Renal cortical epithelial cell (primary cell): ENCODE data around the gene ACP2. TPM values are rescaled to one million over a fixed set of nuclear protein-coding genes. Genes with fewer than 3 reads are reported as not detected.
"Not testable (repeated sequence)": the region's sequence is repeated elsewhere in the genome, so short reads cannot be mapped to it uniquely, and the experiment has no call there.

ENCODE experiments used
- DNase-seq: peaks from one replicate; pipeline ENCODE4 v3.0.0-alpha.2; 2011; ENCODE audit warnings: low read depth
- total RNA-seq: library from RNA; depleted of rRNA; stranded (reverse); fragments of >200 nt; gene quantifications from 2 replicates; pipeline ENCODE4 v1.2.3, GENCODE V29; 2014

Gene ACP2
- total RNA-seq, 1 donor from 2014 or later: 38.0 TPM

DNA sequence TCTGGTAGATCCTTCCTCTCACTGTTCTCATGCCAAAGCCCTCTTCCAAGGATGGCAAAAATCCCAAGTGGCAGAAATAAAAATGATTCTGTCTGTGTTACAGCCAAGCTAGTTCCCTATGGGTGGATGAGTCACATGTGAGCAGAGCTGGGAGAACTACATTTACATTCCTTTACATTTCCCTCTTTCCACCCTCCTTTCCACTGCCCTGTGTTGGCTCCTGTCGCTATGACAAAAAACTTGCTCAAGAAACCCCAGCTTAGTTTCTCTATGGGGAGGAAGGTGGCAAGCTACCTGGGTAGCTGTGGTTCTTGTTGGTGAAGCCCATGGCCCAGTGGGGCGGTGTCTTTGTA lies 44.0 kb downstream of the ACP2 start:
- DNase-seq: no peak

DNA sequence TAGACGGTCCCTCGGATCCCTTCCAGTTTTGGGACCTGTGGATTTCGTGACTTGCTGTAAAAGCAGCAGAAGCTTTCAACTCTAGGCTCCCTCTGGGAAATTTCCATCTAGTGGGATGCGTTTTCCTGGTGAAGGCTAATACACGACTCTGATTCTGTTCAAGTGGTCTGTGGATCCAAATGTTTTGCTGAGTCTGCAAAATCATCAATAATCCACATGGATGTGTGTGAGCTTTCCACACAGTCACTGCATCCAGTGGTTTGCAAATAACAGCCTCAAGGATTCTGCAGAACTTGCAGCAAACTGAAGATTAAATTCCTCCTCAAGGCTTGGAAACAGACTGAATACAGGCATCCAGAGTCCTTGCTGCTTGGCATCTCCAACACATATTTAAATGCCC lies 46.0 kb downstream of the ACP2 start:
- no peak for DNase-seq

DNA sequence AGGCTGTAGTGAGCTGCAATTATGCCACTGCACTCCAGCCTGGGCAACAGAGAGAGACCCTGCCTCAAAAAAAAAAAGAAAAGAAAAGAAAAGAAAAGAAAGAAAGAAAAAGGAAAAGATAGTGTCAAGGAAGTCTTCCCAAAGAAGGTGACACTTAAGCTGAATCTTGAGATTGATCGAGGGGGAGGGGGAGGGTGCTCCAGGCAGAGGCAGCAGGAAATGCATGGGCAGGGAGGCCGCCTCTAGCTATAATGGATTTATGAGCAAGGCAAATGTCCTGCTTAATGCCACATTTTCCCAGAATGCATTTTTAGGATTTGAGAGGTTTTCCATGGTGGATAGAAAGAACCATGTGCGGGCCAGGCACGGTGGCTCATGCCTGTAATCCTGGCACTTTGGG lies 47.6 kb downstream of the ACP2 start:
- DNase-seq: no peak

DNA sequence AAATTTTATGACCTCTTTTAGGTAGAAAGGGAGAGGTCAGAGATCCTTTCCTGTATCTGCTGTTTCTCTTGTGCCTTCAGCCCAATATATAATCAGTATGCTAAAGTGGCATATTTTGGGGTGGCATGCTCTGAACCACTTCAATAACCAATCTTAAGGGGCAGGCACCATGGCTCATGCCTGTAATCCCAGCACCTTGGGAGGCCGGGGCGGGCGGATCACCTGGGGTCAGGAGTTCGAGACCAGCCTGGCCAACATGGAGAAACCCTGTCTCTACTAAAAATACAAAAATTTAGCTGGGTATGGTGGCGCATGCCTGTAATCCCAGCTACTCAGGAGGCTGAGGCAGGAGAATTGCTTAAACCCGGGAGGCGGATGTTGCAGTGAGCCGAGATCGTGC lies 50.5 kb downstream of the ACP2 start:
- DNase-seq: not testable (repeated sequence)

DNA sequence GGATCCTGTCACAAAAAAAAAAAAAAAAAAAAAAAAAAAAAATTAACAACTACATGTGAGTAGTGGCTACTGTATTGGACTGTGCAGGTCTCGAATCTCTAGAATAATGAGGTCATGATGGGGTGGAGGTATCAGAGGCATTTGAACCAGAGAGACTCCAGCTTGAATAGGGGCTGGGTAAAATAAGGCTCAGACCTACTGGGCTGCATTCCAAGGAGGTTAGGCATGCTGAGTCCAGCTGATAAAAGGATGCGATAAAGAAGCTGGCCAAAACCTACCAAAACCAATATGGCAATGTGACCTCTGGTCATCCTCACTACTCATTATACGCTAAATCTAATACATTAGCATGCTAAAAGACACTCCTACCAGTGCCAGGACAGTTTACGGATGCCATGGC lies 56.5 kb downstream of the ACP2 start:
- DNase-seq: no peak

DNA sequence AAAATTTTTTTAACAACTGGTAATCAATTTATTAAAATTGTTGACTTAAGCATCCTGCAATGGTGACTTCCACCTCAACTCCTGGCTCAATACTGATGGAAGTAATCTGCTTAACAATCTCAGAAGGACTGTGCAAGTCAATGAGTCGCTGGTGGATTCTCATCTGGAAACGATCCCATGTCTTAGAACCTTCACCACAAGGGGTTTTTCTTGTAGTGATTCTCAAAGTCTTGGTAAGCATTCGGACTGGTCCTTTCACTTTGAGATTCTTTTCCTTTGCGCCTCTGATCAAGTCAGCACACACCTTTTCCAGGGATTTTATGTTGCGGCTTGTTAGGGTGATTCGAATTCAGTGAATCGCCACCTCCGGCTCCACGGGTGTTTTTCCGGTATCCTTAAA lies 57.5 kb downstream of the ACP2 start:
- DNase-seq: not testable (repeated sequence)

Other genes with a start within 250 kb of the ACP2 start
- gene ARFGAP2, start 71.9 kb downstream of the ACP2 start, total RNA-seq: 116 and 242 TPM in 2 replicates
- 29.8 and 44.6 TPM in 2 replicates for gene PACSIN3, start 62.4 kb downstream of the ACP2 start, total RNA-seq
- 23.6 and 25.1 TPM in 2 replicates for gene DDB2, start 33.8 kb downstream of the ACP2 start, total RNA-seq
- 14.2 and 17.3 TPM in 2 replicates for gene NR1H3, start 9.2 kb upstream of the ACP2 start, total RNA-seq
- 7.1 and 23.8 TPM in 2 replicates for gene MADD, start 21.3 kb upstream of the ACP2 start, total RNA-seq
- not detected in 2 replicates for gene MYBPC3, start 103.9 kb upstream of the ACP2 start, total RNA-seq
- gene SPI1, start 129.7 kb upstream of the ACP2 start, total RNA-seq: not detected in 2 replicates
- 51.9 and 140 TPM in 2 replicates for gene SLC39A13, start 159.8 kb upstream of the ACP2 start, total RNA-seq
- 169 and 186 TPM in 2 replicates for gene PSMC3, start 177.6 kb upstream of the ACP2 start, total RNA-seq
- gene RAPSN, start 200.3 kb upstream of the ACP2 start, total RNA-seq: 0.10 and 0.17 TPM in 2 replicates